Activated CD8-positive, alpha-beta memory T cell treated with anti-CD3 and anti-CD28 coated beads, Interleukin-2, amount 50 U/mL, for 4 hours (primary cell): ENCODE measurements around the gene LRRC73.
"Not testable (repeated sequence)": the region's sequence is repeated elsewhere in the genome, so short reads cannot be mapped to it uniquely, and the experiment has no call there.

Source experiments
- DNase-seq: peaks from one replicate; pipeline ENCODE4 v3.0.0-alpha.2; 2020

Gene LRRC73

DNA sequence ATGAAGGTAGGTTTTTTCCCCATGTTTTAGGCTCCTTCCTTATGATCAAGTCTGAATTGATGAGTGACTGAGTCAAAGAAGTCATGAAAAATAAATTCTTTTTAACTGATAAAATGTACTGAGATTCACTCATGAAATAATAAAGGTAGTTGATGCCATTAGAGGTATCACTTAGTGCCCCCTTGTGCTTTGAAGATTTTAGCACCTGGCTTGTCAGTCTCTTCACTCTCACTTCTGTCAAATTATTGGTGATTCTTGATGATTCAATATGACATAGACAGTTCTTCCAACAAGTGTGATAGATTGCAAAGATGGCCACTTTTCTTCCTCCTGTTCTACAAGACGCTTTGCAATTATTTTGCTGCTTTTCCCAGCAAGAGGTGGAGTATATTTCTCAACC is 50.6 kb downstream of the LRRC73 start:
- DNase-seq, result no peak

DNA sequence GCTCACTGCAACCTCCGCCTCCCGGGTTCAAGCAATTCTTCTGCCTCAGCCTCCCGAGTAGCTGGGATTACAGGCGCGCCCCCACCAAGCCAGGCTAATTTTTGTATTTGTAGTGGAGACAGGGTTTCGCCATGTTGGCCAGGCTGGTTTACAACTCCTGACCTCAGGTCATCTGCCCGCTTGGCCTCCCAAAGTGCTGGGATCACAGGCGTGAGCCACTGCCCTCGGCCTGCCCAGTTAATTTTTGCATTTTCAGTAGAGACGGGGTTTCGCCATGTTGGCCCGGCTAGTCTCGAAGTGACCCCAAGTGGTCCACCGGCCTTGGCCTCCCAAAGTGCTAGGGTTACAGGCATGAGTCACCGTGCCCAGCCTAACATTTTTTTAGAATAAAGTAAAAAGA is 52.0 kb downstream of the LRRC73 start:
- not testable (repeated sequence) for DNase-seq

DNA sequence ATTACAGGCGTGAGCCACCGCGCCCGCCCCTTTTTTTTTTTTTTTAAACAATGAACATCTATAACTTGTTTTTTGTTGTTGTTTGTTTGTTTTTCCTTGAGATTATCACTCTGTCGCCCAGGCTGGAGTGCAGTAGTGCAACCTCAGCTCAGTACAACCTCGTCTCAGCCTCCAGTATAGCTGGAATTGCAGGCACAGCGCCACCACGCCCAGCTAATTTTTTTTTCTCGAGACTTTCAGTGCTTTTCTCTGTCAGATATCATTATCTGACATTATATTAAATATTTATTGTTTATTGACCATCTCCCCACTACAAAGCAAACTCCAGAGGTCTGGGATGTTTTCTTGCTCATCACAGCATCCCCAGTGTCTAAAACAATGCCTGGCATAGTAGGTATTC is 52.5 kb downstream of the LRRC73 start:
- DNase-seq, result no peak
